Panc1 (cell line): Measurements from ENCODE around the gene ZFAND6.

ENCODE experiments used
- CTCF ChIP-seq: fragments of 450-650 bp; IDR thresholded peaks from 2 replicates; pipeline ENCODE4 v1.5.1; 2017; ENCODE audit warnings: mild to moderate bottlenecking
- POLR2AphosphoS5 ChIP-seq: IDR thresholded peaks from 2 replicates; pipeline ENCODE4 v1.6.1; 2012; ENCODE audit warnings: mild to moderate bottlenecking, low read depth, low read length, moderate library complexity
- REST ChIP-seq, 2 experiments: IDR thresholded peaks; 2 replicates each; pipeline ENCODE4 v1.6.1; 2011 to 2012; ENCODE audit warnings: low read depth in 2 of 2, control low read depth in 1 of 2, low read length in 1 of 2, mild to moderate bottlenecking in 1 of 2, moderate library complexity in 1 of 2; ENCODE audit not compliant: insufficient read depth in 1 of 2

- TF ChIP-seq POLR2AphosphoS5 (no peak), CTCF (peak; percentile 51; the same call in 1 of the 2 replicates), REST (IDR thresholded peaks at IDR 0.05; ENCODE audit: insufficient read depth in 1 of 2, low read depth in 2 of 2, low read length in 1 of 2) (no peak)
Observed at GRCh38 chr15:80090879-80091503, 31.5 kb downstream of the ZFAND6 start.
